K562 (cell line): ENCODE results near the gene CTBS. TPM values are rescaled to one million over a fixed set of nuclear protein-coding genes. Genes with fewer than 3 reads are reported as not detected.
A peak's percentile ranks its signal among the peaks of the same experiment; 100 is the strongest.

Experiments used
- CBFA2T2 ChIP-seq: fragments of 450-650 bp; conservative IDR thresholded peaks from 2 replicates; pipeline ENCODE4 v1.6.1; 2017; ENCODE audit warnings: mild to moderate bottlenecking
- CBFB ChIP-seq: sonication (generic); formaldehyde crosslinking; IDR thresholded peaks from 2 replicates; pipeline ENCODE4 v1.4.0; 2020; ENCODE audit warnings: mild to moderate bottlenecking, missing genetic modification reagents
- L3MBTL2 ChIP-seq: fragments of 450-650 bp; IDR thresholded peaks from 2 replicates; pipeline ENCODE4 v1.6.1; 2016; ENCODE audit warnings: mild to moderate bottlenecking, moderate library complexity
- MAFF ChIP-seq: IDR thresholded peaks from 2 replicates; pipeline ENCODE4 v1.6.1; 2012; ENCODE audit warnings: low read length, improper control_type of control experiment
- MED1 ChIP-seq: sonication (generic); formaldehyde crosslinking; IDR thresholded peaks from 2 replicates; pipeline ENCODE4 v1.8.1; 2023; ENCODE audit warnings: missing genetic modification reagents, borderline replicate concordance
- MTF1 ChIP-seq: fragments of 250-450 bp; sonication (Bioruptor Pico); IDR thresholded peaks from 2 replicates; pipeline ENCODE4 v1.9.0; 2021; ENCODE audit warnings: moderate library complexity, mild to moderate bottlenecking, inconsistent platforms, borderline replicate concordance
- MYC ChIP-seq, 2 experiments: fragments of 250-450 bp in 1 of 2; sonication (Bioruptor Pico) in 1 of 2; IDR thresholded peaks; 2 replicates each; pipeline versions ENCODE4 v1.5.1 to v1.6.1; 2012 to 2021; ENCODE audit warnings: low read depth in 2 of 2, borderline replicate concordance in 1 of 2, improper control_type of control experiment in 1 of 2, low read length in 1 of 2, mild to moderate bottlenecking in 1 of 2, moderate library complexity in 1 of 2
- NBN ChIP-seq: fragments of 450-650 bp; IDR thresholded peaks from 2 replicates; pipeline ENCODE4 v1.6.1; 2016; ENCODE audit warnings: low read depth, mild to moderate bottlenecking
- NFE2L1 ChIP-seq: fragments of 450-650 bp; IDR thresholded peaks from 2 replicates; pipeline ENCODE4 v1.6.1; 2016; ENCODE audit warnings: missing genetic modification characterization, low read depth, mild to moderate bottlenecking, missing compliant biosample characterization, moderate library complexity, borderline replicate concordance
- PHB ChIP-seq: fragments of 250-450 bp; sonication (Bioruptor Pico); IDR thresholded peaks from 2 replicates; pipeline ENCODE4 v1.5.0; 2021
- PRMT5 ChIP-seq: sonication (generic); formaldehyde crosslinking; IDR thresholded peaks from 2 replicates; pipeline ENCODE4 v1.5.0; 2020; ENCODE audit warnings: missing genetic modification reagents
- RBFOX2 ChIP-seq: fragments of 200-400 bp; formaldehyde crosslinking; IDR thresholded peaks from 2 replicates; pipeline ENCODE4 v1.6.1; 2017; ENCODE audit warnings: low read depth, mild to moderate bottlenecking, low read length, moderate library complexity
- SP1 ChIP-seq: sonication (generic); formaldehyde crosslinking; IDR thresholded peaks from 2 replicates; pipeline ENCODE4 v1.8.1; 2022; ENCODE audit warnings: mild to moderate bottlenecking, missing genetic modification reagents
- XRCC4 ChIP-seq: IDR thresholded peaks from one replicate; pipeline ENCODE4 v1.6.1; 2011; ENCODE audit not compliant: insufficient read depth, insufficient read length; ENCODE audit errors: extremely low read depth
- ZBTB17 ChIP-seq: fragments of 450-650 bp; formaldehyde crosslinking; IDR thresholded peaks from 2 replicates; pipeline ENCODE4 v1.4.0; 2020; ENCODE audit warnings: mild to moderate bottlenecking
- ZNF253 ChIP-seq: fragments of 250-450 bp; sonication (Bioruptor Pico); conservative IDR thresholded peaks from 2 replicates; pipeline ENCODE4 v1.6.1; 2021; ENCODE audit warnings: mild to moderate bottlenecking
- polyA plus RNA-seq, 8 experiments: library from polyadenylated mRNA; depleted of rRNA in 4 of 8; stranded (reverse) in 5 of 8; unstranded in 3 of 8; fragments of >200 nt; fragmentation: Nextera tagmentation in 2 of 8; fragmentation: Illumina TruSeq in 1 of 8; extraction: Ambion mirVana in 2 of 8; extraction: Trizol in 1 of 8; gene quantifications; 2 replicates each; pipeline versions ENCODE4 v1.2.1 to v1.2.3, GENCODE V29; 2011 to 2014; ENCODE audit warnings: inconsistent platforms in 1 of 8, missing spikeins in 1 of 8
- total RNA-seq, 7 experiments: library from RNA; depleted of rRNA in 6 of 7; stranded (reverse); fragments of >200 nt in 6 of 7; fragmentation: Illumina TruSeq in 2 of 7; extraction: Trizol in 2 of 7; gene quantifications; 2 replicates each; pipeline versions ENCODE4 v1.2.1 to v1.2.3, GENCODE V29; 2011 to 2021; ENCODE audit warnings: low replicate concordance in 1 of 7
- TF ChIP-seq, protein P1 (sequence below): fragments of 250-450 bp; sonication (Bioruptor Pico); IDR thresholded peaks from 2 replicates; pipeline ENCODE4 v1.4.0; 2020; ENCODE audit warnings: mild to moderate bottlenecking
- TF ChIP-seq, protein P2 (sequence below): sonication (generic); formaldehyde crosslinking; IDR thresholded peaks from 2 replicates; pipeline ENCODE4 v1.8.0; 2022; ENCODE audit warnings: mild to moderate bottlenecking, low read depth, missing genetic modification reagents
- TF ChIP-seq, protein P3 (sequence below): sonication (generic); IDR thresholded peaks from 2 replicates; pipeline ENCODE4 v1.6.1; 2016
- TF ChIP-seq, protein P4 (sequence below), 3 experiments: fragments of 200-800 bp in 1 of 3; fragments of 250-450 bp in 1 of 3; fragments of 450-650 bp in 1 of 3; sonication (Bioruptor Pico) in 1 of 3; sonication (Bioruptor generic) in 1 of 3; formaldehyde crosslinking in 1 of 3; IDR thresholded peaks; 2 replicates each; pipeline versions ENCODE4 v1.6.1 to v1.8.0; 2016 to 2022; ENCODE audit warnings: mild to moderate bottlenecking in 2 of 3, missing genetic modification characterization in 2 of 3, missing compliant biosample characterization in 1 of 3, moderate library complexity in 1 of 3

The CTBS gene
- total and polyA plus RNA-seq, 9 of the 15 experiments (the other 6 are each of a cell fraction or from before 2014, with no cell fraction given) = 3.0 to 19.8 (median 9.9) TPM

DNA sequence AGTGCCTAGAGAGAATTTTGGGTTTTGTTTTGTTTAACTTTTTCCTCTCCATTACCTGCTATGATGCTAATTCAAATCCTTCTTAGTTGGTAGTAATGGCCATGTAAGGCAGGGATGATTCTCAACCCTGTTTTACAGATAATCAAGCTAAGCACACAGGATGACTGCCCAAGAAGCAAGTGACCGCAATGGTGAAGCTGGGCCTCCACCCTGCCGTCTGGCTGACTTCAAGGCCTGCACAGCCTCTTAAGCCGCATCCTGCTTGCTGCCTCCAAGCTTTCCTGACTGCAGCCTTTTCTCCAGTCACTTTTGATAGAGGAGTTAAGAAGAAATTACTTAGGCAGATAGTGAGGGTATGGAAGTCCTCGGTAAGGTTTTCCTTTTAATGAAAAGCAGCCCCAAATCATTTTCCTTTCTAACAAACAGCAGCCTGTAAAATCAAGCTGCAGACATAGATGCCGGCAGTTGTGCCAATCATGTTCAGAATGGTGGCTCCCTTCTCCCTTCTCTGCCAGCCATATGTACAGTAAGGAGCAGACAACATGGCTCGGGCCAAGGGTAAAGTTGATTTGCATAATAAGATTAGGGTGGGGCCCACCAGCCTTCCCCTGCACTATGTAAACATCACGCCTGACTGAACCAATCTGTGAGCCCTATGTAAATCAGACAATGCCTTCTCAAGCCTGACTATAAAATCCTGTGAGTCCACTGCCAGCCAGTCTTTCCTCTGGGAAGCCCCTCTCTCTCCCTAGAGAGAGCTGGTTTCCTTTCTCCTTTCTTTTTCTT is 8.8 kb upstream of the CTBS start (continued):
- TF ChIP-seq MYC (IDR thresholded peaks at IDR 0.05; ENCODE audit: low read depth, low read length) (0 out of 2 replicates have a peak, but pooled peaks have one; percentile 48), MYC (CRISPR knock-in tag; IDR thresholded peaks at IDR 0.05; ENCODE audit: borderline replicate concordance, low read depth) (no peak), PHB (CRISPR knock-in tag) (no peak), CBFA2T2 (no peak), NFE2L1 (tag) (no peak), MAFF (no peak), RBFOX2 (peak; percentile 36; the same call in 1 of the 2 replicates), ZBTB17 (CRISPR knock-in tag) (peak; percentile 37; the same call in 1 of the 2 replicates), L3MBTL2 (no peak), XRCC4 (no peak), SP1 (CRISPR knock-in tag) (no peak), MED1 (CRISPR knock-in tag) (no peak), PRMT5 (CRISPR knock-in tag) (no peak), ZNF253 (no peak), CBFB (CRISPR knock-in tag) (no peak), NBN (no peak), MTF1 (CRISPR knock-in tag) (no peak)
- TF ChIP-seq, protein P1, sequence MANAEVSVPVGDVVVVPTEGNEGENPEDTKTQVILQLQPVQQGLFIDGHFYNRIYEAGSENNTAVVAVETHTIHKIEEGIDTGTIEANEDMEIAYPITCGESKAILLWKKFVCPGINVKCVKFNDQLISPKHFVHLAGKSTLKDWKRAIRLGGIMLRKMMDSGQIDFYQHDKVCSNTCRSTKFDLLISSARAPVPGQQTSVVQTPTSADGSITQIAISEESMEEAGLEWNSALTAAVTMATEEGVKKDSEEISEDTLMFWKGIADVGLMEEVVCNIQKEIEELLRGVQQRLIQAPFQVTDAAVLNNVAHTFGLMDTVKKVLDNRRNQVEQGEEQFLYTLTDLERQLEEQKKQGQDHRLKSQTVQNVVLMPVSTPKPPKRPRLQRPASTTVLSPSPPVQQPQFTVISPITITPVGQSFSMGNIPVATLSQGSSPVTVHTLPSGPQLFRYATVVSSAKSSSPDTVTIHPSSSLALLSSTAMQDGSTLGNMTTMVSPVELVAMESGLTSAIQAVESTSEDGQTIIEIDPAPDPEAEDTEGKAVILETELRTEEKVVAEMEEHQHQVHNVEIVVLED (CRISPR knock-in tag) = no peak
- TF ChIP-seq, protein P2, sequence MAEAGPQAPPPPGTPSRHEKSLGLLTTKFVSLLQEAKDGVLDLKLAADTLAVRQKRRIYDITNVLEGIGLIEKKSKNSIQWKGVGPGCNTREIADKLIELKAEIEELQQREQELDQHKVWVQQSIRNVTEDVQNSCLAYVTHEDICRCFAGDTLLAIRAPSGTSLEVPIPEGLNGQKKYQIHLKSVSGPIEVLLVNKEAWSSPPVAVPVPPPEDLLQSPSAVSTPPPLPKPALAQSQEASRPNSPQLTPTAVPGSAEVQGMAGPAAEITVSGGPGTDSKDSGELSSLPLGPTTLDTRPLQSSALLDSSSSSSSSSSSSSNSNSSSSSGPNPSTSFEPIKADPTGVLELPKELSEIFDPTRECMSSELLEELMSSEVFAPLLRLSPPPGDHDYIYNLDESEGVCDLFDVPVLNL = no peak
- TF ChIP-seq, protein P3, sequence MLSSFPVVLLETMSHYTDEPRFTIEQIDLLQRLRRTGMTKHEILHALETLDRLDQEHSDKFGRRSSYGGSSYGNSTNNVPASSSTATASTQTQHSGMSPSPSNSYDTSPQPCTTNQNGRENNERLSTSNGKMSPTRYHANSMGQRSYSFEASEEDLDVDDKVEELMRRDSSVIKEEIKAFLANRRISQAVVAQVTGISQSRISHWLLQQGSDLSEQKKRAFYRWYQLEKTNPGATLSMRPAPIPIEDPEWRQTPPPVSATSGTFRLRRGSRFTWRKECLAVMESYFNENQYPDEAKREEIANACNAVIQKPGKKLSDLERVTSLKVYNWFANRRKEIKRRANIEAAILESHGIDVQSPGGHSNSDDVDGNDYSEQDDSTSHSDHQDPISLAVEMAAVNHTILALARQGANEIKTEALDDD = peak; percentile 48; the same call in 1 of the 2 replicates
- TF ChIP-seq, protein P4, sequence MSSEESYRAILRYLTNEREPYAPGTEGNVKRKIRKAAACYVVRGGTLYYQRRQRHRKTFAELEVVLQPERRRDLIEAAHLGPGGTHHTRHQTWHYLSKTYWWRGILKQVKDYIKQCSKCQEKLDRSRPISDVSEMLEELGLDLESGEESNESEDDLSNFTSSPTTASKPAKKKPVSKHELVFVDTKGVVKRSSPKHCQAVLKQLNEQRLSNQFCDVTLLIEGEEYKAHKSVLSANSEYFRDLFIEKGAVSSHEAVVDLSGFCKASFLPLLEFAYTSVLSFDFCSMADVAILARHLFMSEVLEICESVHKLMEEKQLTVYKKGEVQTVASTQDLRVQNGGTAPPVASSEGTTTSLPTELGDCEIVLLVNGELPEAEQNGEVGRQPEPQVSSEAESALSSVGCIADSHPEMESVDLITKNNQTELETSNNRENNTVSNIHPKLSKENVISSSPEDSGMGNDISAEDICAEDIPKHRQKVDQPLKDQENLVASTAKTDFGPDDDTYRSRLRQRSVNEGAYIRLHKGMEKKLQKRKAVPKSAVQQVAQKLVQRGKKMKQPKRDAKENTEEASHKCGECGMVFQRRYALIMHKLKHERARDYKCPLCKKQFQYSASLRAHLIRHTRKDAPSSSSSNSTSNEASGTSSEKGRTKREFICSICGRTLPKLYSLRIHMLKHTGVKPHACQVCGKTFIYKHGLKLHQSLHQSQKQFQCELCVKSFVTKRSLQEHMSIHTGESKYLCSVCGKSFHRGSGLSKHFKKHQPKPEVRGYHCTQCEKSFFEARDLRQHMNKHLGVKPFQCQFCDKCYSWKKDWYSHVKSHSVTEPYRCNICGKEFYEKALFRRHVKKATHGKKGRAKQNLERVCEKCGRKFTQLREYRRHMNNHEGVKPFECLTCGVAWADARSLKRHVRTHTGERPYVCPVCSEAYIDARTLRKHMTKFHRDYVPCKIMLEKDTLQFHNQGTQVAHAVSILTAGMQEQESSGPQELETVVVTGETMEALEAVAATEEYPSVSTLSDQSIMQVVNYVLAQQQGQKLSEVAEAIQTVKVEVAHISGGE (CRISPR knock-in tag; IDR thresholded peaks at IDR 0.05) = no peak
